ENCODE results near the gene LCNL1. TPM values are rescaled to one million over a fixed set of nuclear protein-coding genes. Genes with fewer than 3 reads are reported as not detected.

The LCNL1 gene
- total and polyA plus RNA-seq, 10 of the 15 experiments (the other 5 are each of a cell fraction or from before 2014, with no cell fraction given) = not detected

DNA sequence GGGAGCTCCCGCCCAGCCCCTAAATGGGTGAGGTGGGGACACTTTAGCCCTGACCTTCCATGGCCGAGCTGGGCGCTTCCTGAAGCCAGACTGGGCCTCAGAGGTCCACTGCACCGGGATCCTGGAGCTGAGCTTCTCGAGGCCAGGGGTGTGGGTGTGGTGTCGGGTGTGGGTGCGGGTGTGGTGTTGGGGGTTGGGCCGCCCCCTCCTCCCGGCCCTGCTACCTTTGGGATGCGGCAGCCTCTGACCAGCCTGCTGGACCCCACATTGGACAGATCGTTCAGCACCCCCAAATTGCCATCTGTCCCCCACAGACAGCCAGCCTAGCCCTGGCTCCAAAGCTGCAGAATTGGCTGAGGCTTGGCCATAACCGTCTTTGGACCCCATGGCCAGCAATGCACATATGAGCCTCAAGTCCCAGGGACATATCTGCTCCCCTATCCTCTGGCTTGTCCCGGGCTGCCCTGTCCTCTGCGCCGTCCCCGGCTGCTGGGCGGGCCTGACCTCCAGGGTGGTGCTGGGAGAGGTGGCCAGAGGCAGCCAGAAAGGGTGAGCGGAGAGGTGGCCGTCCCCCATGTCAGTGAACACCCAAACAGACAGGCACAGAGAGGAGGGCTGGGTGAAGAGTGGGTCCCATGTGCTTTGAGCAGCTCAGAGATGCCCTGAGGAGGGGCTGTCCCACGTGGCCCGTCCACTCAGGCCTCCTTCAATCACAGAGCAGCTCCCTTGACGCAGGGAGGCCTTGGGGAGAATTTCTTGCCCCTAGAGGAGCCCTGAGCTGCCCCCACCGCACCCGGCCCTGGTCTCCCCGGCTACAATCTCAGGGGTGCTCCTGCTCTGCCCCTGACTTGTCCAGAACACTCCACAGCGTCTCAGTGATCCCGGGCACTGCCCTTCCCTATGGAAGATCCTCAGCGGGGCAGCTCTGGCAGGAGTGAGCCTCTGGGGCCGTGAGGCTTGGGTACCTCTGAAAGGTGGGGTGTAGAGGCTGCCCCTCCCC lies 8.9 kb upstream of the LCNL1 start (continued):
- TF ChIP-seq, protein P1, sequence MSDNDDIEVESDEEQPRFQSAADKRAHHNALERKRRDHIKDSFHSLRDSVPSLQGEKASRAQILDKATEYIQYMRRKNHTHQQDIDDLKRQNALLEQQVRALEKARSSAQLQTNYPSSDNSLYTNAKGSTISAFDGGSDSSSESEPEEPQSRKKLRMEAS (IDR thresholded peaks at IDR 0.05; ENCODE audit: low read depth, low read length) = no peak
- no peak for TF ChIP-seq POLR2AphosphoS5 (IDR thresholded peaks at IDR 0.05; ENCODE audit: low read length)
- TF ChIP-seq, protein P2, sequence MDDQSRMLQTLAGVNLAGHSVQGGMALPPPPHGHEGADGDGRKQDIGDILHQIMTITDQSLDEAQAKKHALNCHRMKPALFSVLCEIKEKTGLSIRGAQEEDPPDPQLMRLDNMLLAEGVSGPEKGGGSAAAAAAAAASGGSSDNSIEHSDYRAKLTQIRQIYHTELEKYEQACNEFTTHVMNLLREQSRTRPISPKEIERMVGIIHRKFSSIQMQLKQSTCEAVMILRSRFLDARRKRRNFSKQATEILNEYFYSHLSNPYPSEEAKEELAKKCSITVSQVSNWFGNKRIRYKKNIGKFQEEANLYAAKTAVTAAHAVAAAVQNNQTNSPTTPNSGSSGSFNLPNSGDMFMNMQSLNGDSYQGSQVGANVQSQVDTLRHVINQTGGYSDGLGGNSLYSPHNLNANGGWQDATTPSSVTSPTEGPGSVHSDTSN (IDR thresholded peaks at IDR 0.05; ENCODE audit: insufficient replicate concordance, low read depth, low read length) = no peak
- no peak for TF ChIP-seq NR2F1 (conservative IDR thresholded peaks at IDR 0.05)

DNA sequence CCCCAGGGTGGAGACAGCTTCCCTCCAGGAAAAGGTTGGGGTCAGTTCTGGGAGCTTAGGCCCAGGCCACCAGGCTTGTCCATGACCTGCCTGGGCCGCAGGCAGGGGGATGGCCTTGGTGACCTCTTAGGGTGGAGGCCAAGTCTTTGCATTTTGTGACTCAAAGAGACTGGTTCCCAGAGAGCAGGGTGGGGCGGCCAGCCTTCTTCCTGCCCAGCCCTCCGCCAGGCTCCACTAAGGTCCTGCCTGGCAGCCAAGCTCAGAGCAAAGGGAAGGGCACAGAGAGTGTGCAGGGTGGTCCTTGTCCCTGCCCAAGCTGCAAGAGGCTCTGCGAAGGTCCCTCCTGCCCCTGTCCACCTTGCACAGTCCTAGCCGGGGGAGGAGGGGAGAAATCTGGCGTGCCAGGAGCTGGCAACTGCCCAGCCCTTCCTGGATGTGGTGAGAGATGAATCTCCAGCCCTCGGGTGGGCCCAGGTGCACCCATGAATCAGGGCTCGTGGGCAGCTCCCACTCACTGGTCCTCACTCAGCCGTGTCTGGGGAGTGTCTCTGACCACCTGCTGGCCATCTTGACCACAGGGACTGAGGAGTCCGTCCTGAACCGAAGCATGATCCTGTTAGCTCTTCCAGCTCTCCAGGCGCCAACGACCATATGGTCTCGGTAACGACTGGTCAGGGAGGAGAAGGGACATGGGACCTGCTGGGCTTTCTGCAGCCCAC lies 7.8 kb upstream of the LCNL1 start:
- Histone ChIP-seq H2AFZ (ENCODE audit: control insufficient read depth, low read depth, low read length) (no peak overlapping the region), H3K9ac (ENCODE audit: control insufficient read depth, insufficient read depth, low read length) (no peak overlapping the region), H3K27me3 (replicated peaks in 1 of 2; ENCODE audit: control insufficient read depth in 2 of 2, insufficient read depth in 2 of 2, low read length in 1 of 2) (no peaks in the 10 kb centered on the region; a peak in 2 of 4 replicates), H3K27ac (ENCODE audit: control insufficient read depth, insufficient read depth) (no peak overlapping the region), H3K4me1 (ENCODE audit: control insufficient read depth, insufficient read depth, low read length) (no peaks in the 10 kb centered on the region), H3K4me2 (ENCODE audit: control insufficient read depth, insufficient read depth) (no peak overlapping the region), H3K36me3 (ENCODE audit: control insufficient read depth in 2 of 2, insufficient read depth in 2 of 2, low read length in 1 of 2) (no peaks in the 10 kb centered on the region), H3K79me2 (ENCODE audit: control insufficient read depth, insufficient read depth, low read length) (no peaks in the 10 kb centered on the region), H3K9me3 (replicated peaks; ENCODE audit: control insufficient read depth, insufficient read depth, low read length) (no peaks in the 10 kb centered on the region), H3K4me3 (no peak overlapping the region), H4K20me1 (ENCODE audit: control insufficient read depth, insufficient read depth) (no peaks in the 10 kb centered on the region)
- RAD21 ChIA-PET (ENCODE audit: unreplicated experiment) = interaction anchor here (0.8 kb wide), 1 partner anchor 60 kb away, joined by 3 read pairs; no protein-coding TSS in a partner anchor
- DNase-seq (ENCODE audit: low read depth, low spot score) (no peak), FAIRE-seq (no peak), ATAC-seq (no peak)
- POLR2A ChIA-PET = interaction anchor here (0.6 kb wide), 1 partner anchor 226 kb away, joined by 3 read pairs; no protein-coding TSS in a partner anchor
- TF ChIP-seq SIX5 (IDR thresholded peaks at IDR 0.05; ENCODE audit: low read depth, low read length, severe bottlenecking) = no peak
- no peak for TF ChIP-seq NFIC (IDR thresholded peaks at IDR 0.05; ENCODE audit: low read depth, low read length)
- TF ChIP-seq NRF1 (conservative IDR thresholded peaks at IDR 0.05; ENCODE audit: low read depth, low read length) = no peak
- TF ChIP-seq ATF7 (IDR thresholded peaks at IDR 0.05; ENCODE audit: low read depth) = no peak
- TF ChIP-seq, protein P3, sequence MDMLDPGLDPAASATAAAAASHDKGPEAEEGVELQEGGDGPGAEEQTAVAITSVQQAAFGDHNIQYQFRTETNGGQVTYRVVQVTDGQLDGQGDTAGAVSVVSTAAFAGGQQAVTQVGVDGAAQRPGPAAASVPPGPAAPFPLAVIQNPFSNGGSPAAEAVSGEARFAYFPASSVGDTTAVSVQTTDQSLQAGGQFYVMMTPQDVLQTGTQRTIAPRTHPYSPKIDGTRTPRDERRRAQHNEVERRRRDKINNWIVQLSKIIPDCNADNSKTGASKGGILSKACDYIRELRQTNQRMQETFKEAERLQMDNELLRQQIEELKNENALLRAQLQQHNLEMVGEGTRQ (IDR thresholded peaks at IDR 0.05; ENCODE audit: borderline replicate concordance, low read depth, low read length) = no peak
- TF ChIP-seq ZNF217 (IDR thresholded peaks at IDR 0.05) = no peak
- TF ChIP-seq, protein P4, sequence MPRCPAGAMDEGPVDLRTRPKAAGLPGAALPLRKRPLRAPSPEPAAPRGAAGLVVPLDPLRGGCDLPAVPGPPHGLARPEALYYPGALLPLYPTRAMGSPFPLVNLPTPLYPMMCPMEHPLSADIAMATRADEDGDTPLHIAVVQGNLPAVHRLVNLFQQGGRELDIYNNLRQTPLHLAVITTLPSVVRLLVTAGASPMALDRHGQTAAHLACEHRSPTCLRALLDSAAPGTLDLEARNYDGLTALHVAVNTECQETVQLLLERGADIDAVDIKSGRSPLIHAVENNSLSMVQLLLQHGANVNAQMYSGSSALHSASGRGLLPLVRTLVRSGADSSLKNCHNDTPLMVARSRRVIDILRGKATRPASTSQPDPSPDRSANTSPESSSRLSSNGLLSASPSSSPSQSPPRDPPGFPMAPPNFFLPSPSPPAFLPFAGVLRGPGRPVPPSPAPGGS (IDR thresholded peaks at IDR 0.05; ENCODE audit: borderline replicate concordance, insufficient read depth, low read depth, low read length, poor library complexity, severe bottlenecking) = no peak
- no peak for TF ChIP-seq HDGF (IDR thresholded peaks at IDR 0.05)
- TF ChIP-seq HCFC1 (IDR thresholded peaks at IDR 0.05; ENCODE audit: low read length) = no peak
- TF ChIP-seq TAF1 (IDR thresholded peaks at IDR 0.05; ENCODE audit: borderline replicate concordance, low read depth, low read length) = no peak
- TF ChIP-seq CHD4 (IDR thresholded peaks at IDR 0.05) = no peak
- no peak for TF ChIP-seq STAT1 (conservative IDR thresholded peaks at IDR 0.05)
- CTCF ChIA-PET = interaction anchor here (2.9 kb wide), 1 partner anchor 60 kb away, joined by 11 read pairs; no protein-coding TSS in a partner anchor
- BruUV-seq (replicated peaks) = no TSS peak
- in situ Hi-C loops (cut with MboI) (no loop called here), intact Hi-C loops (cut with micrococcal nuclease; ENCODE audit: unreplicated experiment) (no loop called here)
- SMC1A ChIA-PET (ENCODE audit: uncharacterized antibody, unreplicated experiment) = interaction anchor here (1.3 kb wide), 1 partner anchor 27 kb away, joined by 3 read pairs; no protein-coding TSS in a partner anchor
- WGBS (ENCODE audit: insufficient coverage, insufficient replicate concordance, low lambda C conversion rate, missing lambda C conversion rate) = 30% methylated on average over 15 of the region's 15 CpGs
